NCI-H345 (cell line): ENCODE data around the gene WASL.
"Not testable (repeated sequence)": the region's sequence is repeated elsewhere in the genome, so short reads cannot be mapped to it uniquely, and the experiment has no call there.

ENCODE experiments used
- DNase-seq: peaks from one replicate; lab custom pipeline; 2025; lab: John Stamatoyannopoulos, UW

WASL gene

GRCh38 chr7:123732413-123733091 lies 16.3 kb downstream of the WASL start:
- no peak for DNase-seq

GRCh38 chr7:123729218-123729578 lies 19.6 kb downstream of the WASL start:
- DNase-seq = no peak

GRCh38 chr7:123727071-123727837 lies 21.5 kb downstream of the WASL start:
- no peak for DNase-seq

- DNase-seq = no peak
Observed at GRCh38 chr7:123725586-123726171, 23.1 kb downstream of the WASL start.

GRCh38 chr7:123724817-123725253 lies 24.0 kb downstream of the WASL start:
- no peak for DNase-seq

GRCh38 chr7:123723913-123724312 lies 24.9 kb downstream of the WASL start:
- no peak for DNase-seq

- not testable (repeated sequence) for DNase-seq
Observed at GRCh38 chr7:123720527-123720926, 28.3 kb downstream of the WASL start.

GRCh38 chr7:123719197-123719721 lies 29.5 kb downstream of the WASL start:
- no peak for DNase-seq

GRCh38 chr7:123718773-123719172 lies 30.0 kb downstream of the WASL start:
- no peak for DNase-seq

GRCh38 chr7:123717689-123718088 lies 31.1 kb downstream of the WASL start:
- DNase-seq = no peak

GRCh38 chr7:123716877-123717276 lies 31.9 kb downstream of the WASL start:
- no peak for DNase-seq

GRCh38 chr7:123715799-123716198 lies 33.0 kb downstream of the WASL start:
- DNase-seq = no peak

- DNase-seq = no peak
Observed at GRCh38 chr7:123715198-123715597, 33.6 kb downstream of the WASL start.

- DNase-seq = no peak
Observed at GRCh38 chr7:123714296-123715080, 34.3 kb downstream of the WASL start.

- no peak for DNase-seq
Observed at GRCh38 chr7:123712619-123713018, 36.2 kb downstream of the WASL start.

GRCh38 chr7:123711832-123712293 lies 36.9 kb downstream of the WASL start:
- DNase-seq = no peak

GRCh38 chr7:123710683-123711082 lies 38.1 kb downstream of the WASL start:
- DNase-seq = no peak

GRCh38 chr7:123709525-123709924 lies 39.3 kb downstream of the WASL start:
- DNase-seq = no peak

GRCh38 chr7:123705211-123705901 lies 43.4 kb downstream of the WASL start:
- DNase-seq = no peak

- no peak for DNase-seq
Observed at GRCh38 chr7:123695944-123696677, 52.7 kb downstream of the WASL start.

- no peak for DNase-seq
Observed at GRCh38 chr7:123692471-123692877, 56.3 kb downstream of the WASL start.
